GM19328 (cell line): ENCODE data around the gene TMEM52.

ENCODE experiments used
- ATAC-seq: cut with Tn5 transposase; IDR thresholded peaks from one replicate; pipeline ENCODE4 v1.9.1; 2021; ENCODE audit warnings: mild to moderate bottlenecking, moderate library complexity; ENCODE audit not compliant: unreplicated experiment

Gene TMEM52

DNA sequence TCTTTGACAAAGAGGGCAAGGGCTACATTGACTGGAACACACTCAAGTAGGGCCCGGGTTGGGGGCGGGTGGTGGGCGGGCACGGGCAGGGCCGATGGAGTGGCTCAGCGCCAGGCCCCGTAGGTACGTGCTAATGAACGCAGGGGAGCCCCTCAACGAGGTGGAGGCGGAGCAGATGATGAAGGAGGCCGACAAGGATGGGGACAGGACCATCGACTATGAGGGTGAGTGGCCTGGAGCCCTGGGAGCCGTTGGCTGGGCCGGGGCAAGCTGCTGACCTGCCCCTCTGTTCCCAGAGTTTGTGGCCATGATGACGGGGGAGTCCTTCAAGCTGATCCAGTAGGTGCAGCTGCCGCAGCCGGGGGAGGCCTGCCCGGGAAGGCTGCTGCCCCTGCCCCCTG, 2.2 kb downstream of the TMEM52 start:
- ATAC-seq, result no peak

- ATAC-seq, result no peak
Measured at GRCh38 chr1:1915911-1916840, 2.9 kb downstream of the TMEM52 start.

- ATAC-seq, result no peak
Measured at GRCh38 chr1:1914971-1915692, 3.9 kb downstream of the TMEM52 start, which contains the start of gene CALML6. Gene CALML6 (plus strand): TSS chr1:1915260. CDS start chr1:1915281, 21 bp downstream.

DNA sequence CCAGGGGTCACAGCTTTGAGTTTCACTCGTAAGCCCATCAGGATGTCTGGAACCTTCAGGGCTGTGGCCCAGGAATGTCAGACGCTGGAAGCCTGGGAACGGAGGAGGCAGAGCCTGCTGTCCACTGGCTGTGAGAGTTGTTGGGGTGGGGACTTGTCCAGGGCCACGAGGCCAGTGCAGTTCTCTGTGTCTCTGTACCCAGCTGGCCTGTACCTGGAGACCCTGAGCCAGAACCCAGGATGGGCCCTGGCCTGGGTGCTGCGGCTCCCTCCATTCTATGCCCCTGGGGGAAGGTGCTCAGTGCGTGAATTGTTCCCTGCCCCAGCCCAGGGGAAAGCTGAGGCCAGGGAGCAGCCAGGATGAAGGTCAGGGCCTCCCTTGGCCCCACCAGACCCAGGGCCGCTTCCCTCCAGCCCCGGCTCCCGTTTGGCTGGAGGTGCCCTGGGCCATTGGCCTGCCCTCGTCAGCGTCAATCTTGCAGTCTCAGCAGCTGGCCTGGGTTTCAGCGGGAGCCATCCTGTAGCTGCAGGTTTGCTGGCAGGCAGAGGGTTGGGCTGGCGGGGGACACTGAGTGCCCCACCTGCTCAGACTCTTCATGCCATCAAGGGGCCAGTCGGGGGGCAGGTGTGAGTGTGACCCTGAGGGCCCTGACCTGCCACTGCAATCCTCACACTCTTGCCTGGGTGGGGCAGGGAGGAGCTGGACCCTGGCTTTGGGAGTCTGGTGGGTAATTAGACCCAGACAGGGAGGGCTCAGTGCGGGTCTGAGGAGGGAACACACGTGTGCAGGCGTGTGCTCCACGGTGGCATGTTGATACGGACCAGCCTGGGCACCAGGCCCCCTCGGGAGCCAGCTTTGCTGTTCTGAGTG, 4.7 kb downstream of the TMEM52 start:
- ATAC-seq, result no peak

DNA sequence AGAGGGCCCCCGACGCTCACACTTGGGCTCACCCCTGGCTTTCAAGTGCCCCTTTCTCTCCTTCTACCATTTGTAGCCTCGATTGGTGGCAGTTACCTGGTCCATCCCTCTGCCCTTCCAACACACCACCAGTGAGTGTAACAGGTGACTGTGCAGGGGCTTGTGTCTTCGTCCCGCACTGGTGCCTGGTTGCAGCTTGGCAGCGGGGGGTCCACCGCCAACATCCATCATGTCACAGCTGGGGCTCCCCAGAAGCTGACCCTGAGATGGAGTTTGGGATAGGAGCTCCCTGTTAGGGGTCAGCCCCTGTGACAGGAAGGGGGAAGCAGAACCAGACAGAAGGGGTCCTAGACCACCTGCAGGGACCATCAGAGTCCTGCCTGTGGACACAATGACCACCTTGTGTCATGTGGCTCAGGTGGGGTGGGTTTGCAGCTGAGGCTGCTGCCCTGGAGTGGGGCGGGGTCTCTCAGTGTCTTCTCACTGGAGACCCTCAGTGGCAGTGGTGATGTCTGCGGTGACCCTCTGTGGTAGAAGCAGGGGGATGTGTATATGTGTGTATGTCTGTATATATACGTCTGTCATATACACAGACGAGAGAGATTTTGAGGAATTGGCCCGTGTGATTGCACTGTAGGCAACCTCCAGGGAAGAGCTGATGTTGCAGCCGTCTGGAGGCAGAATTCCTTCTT, 7.6 kb downstream of the TMEM52 start:
- ATAC-seq, result no peak

DNA sequence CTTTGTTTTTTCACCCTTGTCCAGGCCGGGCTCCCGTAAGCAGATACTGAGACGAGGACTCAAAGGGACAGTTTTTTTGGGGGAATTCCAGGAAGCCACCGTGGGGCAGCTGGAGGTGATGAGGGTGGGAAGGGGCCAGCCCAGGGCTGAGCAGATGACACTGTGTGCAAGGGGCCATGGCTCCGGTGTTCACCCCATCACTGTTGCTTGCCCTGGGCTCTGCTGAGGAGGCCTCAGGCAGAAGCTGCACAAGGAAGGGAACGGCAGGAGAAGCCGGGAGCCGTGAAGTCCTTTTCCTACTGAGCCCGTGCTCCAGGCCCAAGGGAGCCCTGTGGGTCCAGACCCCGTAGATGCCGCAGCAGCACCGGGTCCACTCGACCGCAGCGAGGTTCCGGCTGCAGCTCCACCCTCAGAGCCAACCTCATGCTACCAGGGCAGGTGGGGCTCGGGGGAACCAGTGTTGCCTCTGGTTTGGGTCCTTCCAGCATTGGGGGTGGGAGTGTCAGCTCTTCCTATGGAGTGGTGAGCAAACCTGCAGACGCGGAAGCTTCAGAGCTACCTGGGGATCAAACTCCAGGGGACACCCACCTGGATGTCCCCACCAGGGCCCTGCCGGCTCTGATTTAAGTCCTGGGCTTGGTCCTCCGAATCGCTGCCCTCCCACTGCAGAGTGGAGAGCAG, 8.3 kb downstream of the TMEM52 start:
- ATAC-seq, result no peak

DNA sequence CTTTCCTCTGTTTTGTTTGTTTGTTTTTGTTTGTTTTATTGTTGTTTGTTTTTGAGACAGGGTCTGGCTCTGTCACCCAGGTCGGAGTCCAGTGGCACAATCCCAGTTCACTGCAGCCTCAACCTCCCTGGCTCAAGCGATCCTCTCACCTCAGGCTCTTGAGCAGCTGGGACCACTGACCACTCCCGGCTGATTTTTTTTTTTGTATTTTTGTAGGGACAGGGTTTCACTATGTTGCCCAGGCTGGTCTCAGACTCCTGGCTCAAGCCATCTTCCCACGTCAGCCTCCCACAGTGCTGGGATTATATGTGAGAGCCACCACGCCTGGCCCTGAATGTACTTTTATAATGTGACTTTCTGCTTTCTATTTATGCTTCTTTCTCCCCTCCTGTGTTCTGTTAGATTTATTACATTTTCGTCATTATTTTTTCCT, 9.0 kb downstream of the TMEM52 start:
- no peak for ATAC-seq

GRCh38 chr1:1908506-1908791, 10.6 kb downstream of the TMEM52 start:
- ATAC-seq, result no peak

- no peak for ATAC-seq
Measured at GRCh38 chr1:1907098-1907736, 11.9 kb downstream of the TMEM52 start.

DNA sequence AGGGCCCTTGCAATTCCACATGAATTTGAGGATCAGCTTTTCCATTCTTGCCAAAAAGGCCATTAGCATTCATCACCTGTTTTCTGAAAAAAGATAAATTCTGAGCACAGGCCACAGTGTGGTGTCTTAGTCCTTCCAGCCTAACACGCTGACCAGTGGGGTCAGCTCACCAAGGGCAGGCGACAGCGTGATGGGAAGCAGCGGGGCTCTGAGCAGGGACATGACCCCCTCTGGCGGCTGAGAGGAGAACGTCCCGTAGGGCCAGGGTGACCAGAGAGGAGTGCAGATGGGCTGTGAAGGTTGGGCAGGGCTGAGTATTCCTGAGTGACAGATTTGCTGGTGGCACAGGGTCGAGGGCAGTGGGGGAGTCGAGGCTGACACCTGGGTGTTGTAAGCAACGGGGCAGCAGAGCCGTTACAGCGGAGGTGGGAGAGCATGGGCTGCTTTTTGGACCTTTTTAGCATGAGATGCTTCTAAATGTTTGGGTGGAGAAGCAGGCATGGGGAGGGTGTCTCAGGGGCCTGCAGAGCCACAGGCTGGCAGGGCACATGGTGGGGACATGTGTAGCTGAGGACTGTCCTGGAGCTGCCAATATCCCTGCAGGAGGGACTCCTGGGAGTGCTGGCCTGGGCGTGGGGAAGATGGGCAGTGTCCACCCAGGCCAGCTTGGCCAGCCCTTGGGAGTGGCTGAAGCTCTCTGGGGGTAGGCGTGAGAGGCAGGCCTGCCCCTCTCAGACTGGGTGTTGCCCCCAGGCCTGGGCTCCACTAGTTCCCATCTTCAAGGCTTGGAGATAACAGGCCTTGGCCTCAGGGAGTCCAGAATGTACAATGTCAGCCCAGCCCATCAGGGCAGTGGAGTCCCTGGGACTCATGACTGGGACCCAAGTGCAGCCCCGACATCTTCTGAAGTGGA, 12.6 kb downstream of the TMEM52 start:
- ATAC-seq, result no peak

GRCh38 chr1:1903224-1903623, 15.9 kb downstream of the TMEM52 start:
- ATAC-seq, result no peak

DNA sequence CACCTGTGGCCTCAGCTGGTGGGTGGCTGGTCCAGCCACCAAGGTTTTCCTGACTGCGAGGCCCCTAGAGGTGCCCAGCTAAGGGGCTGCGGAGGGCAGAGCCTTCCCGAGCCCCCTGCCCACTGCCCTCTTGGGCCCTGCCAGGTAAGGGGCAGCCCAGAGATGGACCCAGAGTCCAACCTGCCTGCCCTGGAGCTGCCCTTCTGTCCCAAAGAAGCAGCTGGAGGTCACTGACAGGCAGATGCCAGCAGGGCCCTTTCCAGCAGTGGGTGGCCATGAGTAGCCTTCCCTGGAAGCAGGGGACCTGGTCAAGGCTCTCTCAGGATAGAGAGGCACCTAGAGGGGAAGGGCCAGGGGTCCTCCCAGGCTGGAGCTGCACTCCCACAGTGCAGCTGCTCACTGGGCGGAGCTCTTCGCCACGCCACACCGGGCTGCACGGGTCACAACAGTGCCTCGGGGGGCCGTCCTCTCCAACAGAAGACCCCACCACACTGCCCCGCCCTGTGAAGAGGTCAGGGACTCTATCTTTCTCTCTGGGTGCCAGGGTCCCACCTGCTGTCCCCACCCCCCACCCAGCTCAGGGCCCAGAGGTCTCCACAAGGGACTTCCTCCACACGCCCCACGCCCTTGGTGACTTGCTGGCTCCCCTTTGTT, 17.3 kb downstream of the TMEM52 start:
- no peak for ATAC-seq

DNA sequence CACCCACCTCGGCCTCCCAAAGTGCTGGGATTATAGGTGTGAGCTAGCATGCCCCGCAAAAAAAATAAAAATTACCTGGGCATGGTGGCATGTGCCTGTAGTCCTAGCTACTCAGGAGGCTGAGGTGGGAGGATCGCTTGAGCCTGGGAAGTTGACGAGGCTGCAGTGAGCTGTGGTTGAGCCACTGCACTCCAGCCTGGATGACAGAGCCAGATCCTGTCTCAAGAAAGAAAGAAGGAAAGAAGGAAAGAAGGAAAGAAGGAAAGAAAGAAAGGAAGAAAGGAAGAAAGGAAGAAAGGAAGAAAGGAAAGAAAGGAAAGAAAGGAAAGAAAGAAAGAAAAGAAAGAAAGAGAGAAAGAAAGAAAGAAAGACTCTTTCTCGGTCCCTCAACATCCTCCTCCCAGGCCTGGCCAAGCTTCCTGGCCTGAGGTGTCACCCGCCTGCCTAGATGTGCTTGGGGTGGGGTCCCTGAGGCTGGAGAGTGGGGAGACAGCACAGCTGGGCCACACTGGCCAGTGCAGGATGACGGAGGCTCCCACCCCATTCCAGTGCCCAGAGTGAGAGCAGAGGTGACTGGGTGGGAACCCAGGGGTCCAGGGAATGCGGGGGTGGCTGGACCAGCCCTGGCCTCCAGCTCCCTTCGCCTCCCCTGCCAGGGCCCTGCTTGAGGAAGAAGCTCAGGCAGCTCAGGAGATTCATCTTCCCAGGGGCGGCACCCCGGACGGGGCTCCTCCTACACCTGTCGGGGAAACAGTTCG, 18.0 kb downstream of the TMEM52 start:
- ATAC-seq, result no peak

- no peak for ATAC-seq
Measured at GRCh38 chr1:1899967-1900327, 19.1 kb downstream of the TMEM52 start.

- no peak for ATAC-seq
Measured at GRCh38 chr1:1899266-1899966, 19.7 kb downstream of the TMEM52 start.

DNA sequence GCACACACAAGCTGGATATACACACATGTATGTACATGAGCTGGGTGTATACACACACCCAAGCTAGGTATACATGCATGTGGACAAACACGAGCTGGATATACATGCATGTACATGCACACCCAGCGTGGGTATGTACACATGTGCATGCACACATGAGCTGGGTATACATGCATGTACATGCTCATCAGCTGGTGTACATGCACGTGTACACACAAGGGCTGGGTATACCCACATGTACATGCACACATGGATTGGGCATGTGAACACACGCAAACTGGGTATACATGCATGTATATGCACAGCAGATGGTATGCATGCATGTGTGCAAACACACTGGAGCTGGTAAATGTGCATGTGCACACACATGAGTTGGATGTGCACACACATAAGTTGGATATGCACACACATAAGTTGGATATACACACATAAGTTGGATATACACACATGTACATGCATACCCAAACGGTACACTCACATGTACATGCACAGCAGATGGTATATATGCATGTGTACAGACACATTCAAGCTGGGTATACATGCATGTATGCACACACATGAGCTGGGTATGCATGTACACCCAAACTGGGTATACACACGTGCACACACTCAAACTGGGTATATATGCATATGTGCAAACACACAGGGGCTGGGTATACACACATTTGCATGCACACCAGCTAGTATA, 20.7 kb downstream of the TMEM52 start:
- ATAC-seq, result no peak
